ENCODE data around the gene CD226.

DNA sequence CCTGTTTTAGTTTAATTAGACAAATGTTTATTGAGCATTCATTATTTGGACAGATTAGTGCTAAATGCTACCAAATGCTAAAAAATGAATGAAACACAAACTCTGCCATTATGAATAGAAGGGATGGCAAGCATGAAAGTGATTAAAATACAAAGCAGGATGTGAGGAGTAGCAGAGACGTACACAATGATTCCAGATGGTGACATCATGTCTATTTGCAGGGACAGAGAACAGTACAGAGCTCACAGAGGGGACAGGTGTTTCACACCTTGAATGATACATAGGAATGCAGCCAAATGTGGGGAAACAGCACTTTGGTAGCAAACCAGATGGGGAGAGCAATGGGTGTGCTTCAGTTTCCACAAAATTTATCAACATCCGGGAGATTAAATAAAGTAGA lies 76.3 kb downstream of the CD226 start:
- TF ChIP-seq CTCF (IDR thresholded peaks at IDR 0.05) (no peak), POLR2AphosphoS5 (IDR thresholded peaks at IDR 0.05) (no peak)

Data from stomach (tissue), 4 donors.